ENCODE data around the gene RASGRF2.
"Not testable (repeated sequence)": the region's sequence is repeated elsewhere in the genome, so short reads cannot be mapped to it uniquely, and the experiment has no call there.

Gene RASGRF2

GRCh38 chr5:81021486-81021885 lies 61.3 kb downstream of the RASGRF2 start:
- DNase-seq (ENCODE audit: low read depth in 2 of 2): no peak

- no peak for DNase-seq (ENCODE audit: low read depth in 2 of 2)
Observed at GRCh38 chr5:81021951-81022687, 62.0 kb downstream of the RASGRF2 start.

GRCh38 chr5:81022688-81023084 lies 62.5 kb downstream of the RASGRF2 start:
- DNase-seq (ENCODE audit: low read depth in 2 of 2): no peak

- no peak for DNase-seq (ENCODE audit: low read depth in 2 of 2)
Observed at GRCh38 chr5:81023261-81023970, 63.3 kb downstream of the RASGRF2 start.

- DNase-seq (ENCODE audit: low read depth in 2 of 2): no peak
Observed at GRCh38 chr5:81027481-81028058, 67.4 kb downstream of the RASGRF2 start.

GRCh38 chr5:81028888-81029287 lies 68.7 kb downstream of the RASGRF2 start:
- DNase-seq (ENCODE audit: low read depth in 2 of 2): not testable (repeated sequence)

- DNase-seq (ENCODE audit: low read depth in 2 of 2): not testable (repeated sequence)
Observed at GRCh38 chr5:81029736-81030135, 69.6 kb downstream of the RASGRF2 start.

- DNase-seq (ENCODE audit: low read depth in 2 of 2): not testable (repeated sequence)
Observed at GRCh38 chr5:81030236-81031034, 70.3 kb downstream of the RASGRF2 start.

GRCh38 chr5:81035522-81035921 lies 75.4 kb downstream of the RASGRF2 start:
- DNase-seq (ENCODE audit: low read depth in 2 of 2): no peak

GRCh38 chr5:81038495-81038894 lies 78.3 kb downstream of the RASGRF2 start:
- no peak for DNase-seq (ENCODE audit: low read depth in 2 of 2)

GRCh38 chr5:81044868-81045267 lies 84.7 kb downstream of the RASGRF2 start:
- DNase-seq (ENCODE audit: low read depth in 2 of 2): no peak

- DNase-seq (ENCODE audit: low read depth in 2 of 2): no peak
Observed at GRCh38 chr5:81045389-81045807, 85.2 kb downstream of the RASGRF2 start.

GRCh38 chr5:81046041-81046440 lies 85.9 kb downstream of the RASGRF2 start:
- no peak for DNase-seq (ENCODE audit: low read depth in 2 of 2)

GRCh38 chr5:81052325-81052724 lies 92.2 kb downstream of the RASGRF2 start:
- no peak for DNase-seq (ENCODE audit: low read depth in 2 of 2)

- DNase-seq (ENCODE audit: low read depth in 2 of 2): not testable (repeated sequence)
Observed at GRCh38 chr5:81053282-81053681, 93.1 kb downstream of the RASGRF2 start.

- DNase-seq (ENCODE audit: low read depth in 2 of 2): no peak
Observed at GRCh38 chr5:81058121-81058520, 98.0 kb downstream of the RASGRF2 start.

GRCh38 chr5:81065492-81065891 lies 105.3 kb downstream of the RASGRF2 start:
- no peak for DNase-seq (ENCODE audit: low read depth in 2 of 2)

- no peak for DNase-seq (ENCODE audit: low read depth in 2 of 2)
Observed at GRCh38 chr5:81066102-81066501, 105.9 kb downstream of the RASGRF2 start.

- DNase-seq (ENCODE audit: low read depth in 2 of 2): no peak
Observed at GRCh38 chr5:81067406-81067805, 107.2 kb downstream of the RASGRF2 start.

- DNase-seq (ENCODE audit: low read depth in 2 of 2): no peak
Observed at GRCh38 chr5:81068063-81068462, 107.9 kb downstream of the RASGRF2 start.

GRCh38 chr5:81068635-81069034 lies 108.5 kb downstream of the RASGRF2 start:
- DNase-seq (ENCODE audit: low read depth in 2 of 2): no peak

GRCh38 chr5:81069990-81070389 lies 109.8 kb downstream of the RASGRF2 start:
- DNase-seq (ENCODE audit: low read depth in 2 of 2): no peak
